Esophagus muscularis mucosa (tissue), 4 donors: ENCODE data around the gene MDH1B. TPM values are rescaled to one million over a fixed set of nuclear protein-coding genes. Genes with fewer than 3 reads are reported as not detected.

Experiments
- DNase-seq: peaks from one replicate; pipeline ENCODE4 v3.0.0-alpha.2; 2017; ENCODE audit errors: extremely low spot score
- H3K27ac ChIP-seq, 4 donors: fragments of 200-600 bp; sonication (generic); replicated peaks in 1 of 4; 1 replicate in 3 of 4; 2 replicates in 1 of 4; pipeline ENCODE4 v1.5.1; 2016 to 2019; ENCODE audit warnings: mild to moderate bottlenecking in 1 of 4
- H3K27me3 ChIP-seq, 4 donors: fragments of 200-600 bp; sonication (generic); one replicate each; pipeline versions ENCODE4 v1.5.1 to v1.6.0; 2016 to 2019
- H3K36me3 ChIP-seq, 4 donors: fragments of 200-600 bp; sonication (generic); one replicate each; pipeline ENCODE4 v1.5.1; 2016 to 2019
- H3K4me1 ChIP-seq, 4 donors: fragments of 200-600 bp; sonication (generic); one replicate each; pipeline ENCODE4 v1.5.1; 2016 to 2019
- H3K4me3 ChIP-seq, 4 donors: fragments of 200-600 bp; sonication (generic); 1 replicate in 2 of 4; 2 replicates in 2 of 4; pipeline ENCODE4 v1.5.1; 2016 to 2019; ENCODE audit warnings: mild to moderate bottlenecking in 4 of 4, moderate library complexity in 1 of 4
- H3K9me3 ChIP-seq, 4 donors: fragments of 200-600 bp; sonication (generic); 1 replicate in 3 of 4; 2 replicates in 1 of 4; pipeline ENCODE4 v1.5.1; 2016 to 2019
- EP300 ChIP-seq: sonication (generic); formaldehyde crosslinking; IDR thresholded peaks from one replicate; pipeline ENCODE4 v1.6.1; 2017; ENCODE audit warnings: antibody characterized with exemption
- POLR2A ChIP-seq: fragments of 450-650 bp; IDR thresholded peaks from one replicate; pipeline ENCODE4 v1.6.1; 2017; ENCODE audit warnings: antibody characterized with exemption, moderate library complexity, mild to moderate bottlenecking, low read depth
- POLR2AphosphoS5 ChIP-seq, 2 donors: sonication (generic); formaldehyde crosslinking; IDR thresholded peaks; one replicate each; pipeline ENCODE4 v1.6.1; 2017; ENCODE audit warnings: antibody characterized with exemption in 2 of 2
- WGBS: methylation state at CpG from one replicate; pipeline ENCODE4 v1.1.5; 2018; 5-methylcytosine and 5-hydroxymethylcytosine counted together
- intact Hi-C: fragments of 100-400 bp; cut with DNase I; formaldehyde crosslinking; loops from one replicate; pipeline ENCODE4 v1.15.1; 2023
- total RNA-seq, 4 donors: library from RNA; depleted of rRNA; stranded (reverse); fragments of >200 nt; gene quantifications; one replicate each; pipeline versions ENCODE4 v1.1.0 to v1.2.1, GENCODE V29; 2016
- TF ChIP-seq, protein P1 (sequence below), 3 experiments: fragments of 200-600 bp in 2 of 3; fragments of 450-650 bp in 1 of 3; sonication (generic) in 2 of 3; IDR thresholded peaks; one replicate each; pipeline ENCODE4 v1.5.1; 2017 to 2019; ENCODE audit warnings: antibody characterized with exemption in 3 of 3, mild to moderate bottlenecking in 2 of 3, moderate library complexity in 1 of 3

MDH1B gene
- total RNA-seq, 4 donors from 2014 or later = 0.19 to 1.2 (median 0.75) TPM

DNA sequence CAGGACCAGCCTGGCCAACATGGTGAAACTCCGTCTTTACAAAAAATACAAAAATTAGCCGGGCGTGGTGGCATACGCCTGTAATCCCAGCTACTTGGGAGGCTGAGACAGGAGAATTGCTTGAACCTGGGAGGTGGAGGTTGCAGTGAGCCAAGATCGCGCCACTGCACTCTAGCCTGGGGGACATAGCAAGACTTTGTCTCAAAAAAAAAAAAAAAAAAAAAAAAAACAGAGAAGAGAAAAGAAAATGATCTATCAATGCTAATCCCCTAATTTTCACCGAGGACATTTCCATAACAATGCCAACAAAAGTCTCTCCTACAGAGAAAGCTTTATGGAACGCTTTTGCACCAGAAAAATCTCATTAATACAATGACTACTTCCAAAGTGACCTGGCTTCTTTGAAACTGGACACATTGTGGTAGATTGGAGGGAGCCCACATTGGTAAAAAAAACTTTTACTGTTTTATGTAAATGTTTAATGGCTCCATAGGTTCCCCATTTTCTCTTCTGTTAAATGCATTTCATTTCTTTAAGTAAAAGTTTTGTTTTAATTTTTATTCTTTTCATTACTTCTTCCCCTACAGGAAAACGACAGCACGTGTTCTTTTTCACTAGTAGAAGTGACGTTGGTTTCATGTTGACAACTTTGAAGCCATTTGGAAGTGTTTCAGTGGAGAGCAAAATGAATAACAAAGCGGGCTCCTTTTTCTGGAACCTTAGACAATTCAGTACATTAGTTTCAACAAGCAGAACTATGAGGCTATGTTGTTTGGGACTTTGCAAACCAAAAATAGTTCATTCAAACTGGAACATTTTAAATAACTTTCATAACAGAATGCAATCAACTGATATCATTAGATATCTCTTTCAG is 1.2 kb upstream of the MDH1B start:
- TF ChIP-seq POLR2A (no peak), EP300 (no peak), POLR2AphosphoS5 (IDR thresholded peaks at IDR 0.05) (no peak)
- TF ChIP-seq, protein P1, sequence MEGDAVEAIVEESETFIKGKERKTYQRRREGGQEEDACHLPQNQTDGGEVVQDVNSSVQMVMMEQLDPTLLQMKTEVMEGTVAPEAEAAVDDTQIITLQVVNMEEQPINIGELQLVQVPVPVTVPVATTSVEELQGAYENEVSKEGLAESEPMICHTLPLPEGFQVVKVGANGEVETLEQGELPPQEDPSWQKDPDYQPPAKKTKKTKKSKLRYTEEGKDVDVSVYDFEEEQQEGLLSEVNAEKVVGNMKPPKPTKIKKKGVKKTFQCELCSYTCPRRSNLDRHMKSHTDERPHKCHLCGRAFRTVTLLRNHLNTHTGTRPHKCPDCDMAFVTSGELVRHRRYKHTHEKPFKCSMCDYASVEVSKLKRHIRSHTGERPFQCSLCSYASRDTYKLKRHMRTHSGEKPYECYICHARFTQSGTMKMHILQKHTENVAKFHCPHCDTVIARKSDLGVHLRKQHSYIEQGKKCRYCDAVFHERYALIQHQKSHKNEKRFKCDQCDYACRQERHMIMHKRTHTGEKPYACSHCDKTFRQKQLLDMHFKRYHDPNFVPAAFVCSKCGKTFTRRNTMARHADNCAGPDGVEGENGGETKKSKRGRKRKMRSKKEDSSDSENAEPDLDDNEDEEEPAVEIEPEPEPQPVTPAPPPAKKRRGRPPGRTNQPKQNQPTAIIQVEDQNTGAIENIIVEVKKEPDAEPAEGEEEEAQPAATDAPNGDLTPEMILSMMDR (IDR thresholded peaks at IDR 0.05) = no peak
- H3K27me3 ChIP-seq = no peaks in the 10 kb centered on the region
- peak overlapping the region; percentile 82 to 89 (median 87) for H3K27ac ChIP-seq

DNA sequence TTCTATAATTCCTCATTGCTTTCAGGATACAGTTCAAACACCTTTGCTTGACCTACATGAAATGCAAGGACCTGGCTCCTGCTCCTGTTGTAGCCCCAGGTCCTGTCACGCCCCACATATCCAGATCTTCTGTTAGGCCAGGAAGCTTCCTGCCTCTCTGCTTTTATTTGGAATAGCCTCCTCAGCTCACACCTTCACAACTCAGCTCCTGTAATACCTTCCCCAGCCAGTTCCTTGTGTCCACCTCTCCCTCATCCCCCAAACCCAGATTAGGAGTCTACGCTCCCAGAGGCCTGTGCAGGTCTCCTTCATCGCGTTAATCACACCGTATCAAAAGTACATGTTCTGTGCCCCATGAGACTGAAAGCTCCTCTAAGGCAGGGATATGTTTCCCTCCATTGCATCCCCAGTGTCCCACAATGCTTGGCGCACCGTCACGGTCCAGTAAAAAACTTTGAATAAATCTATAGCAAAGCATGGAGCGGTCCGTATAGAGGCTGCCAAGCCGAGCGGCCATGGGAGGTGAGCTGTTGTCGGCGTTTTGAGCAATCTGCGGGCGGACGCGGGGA is 371 bp downstream of the MDH1B start:
- H3K9me3 ChIP-seq = no peaks in the 10 kb centered on the region
- no peaks in the 10 kb centered on the region for H3K27me3 ChIP-seq
- WGBS = 16% methylated on average over 11 of the region's 18 CpGs
- peak overlapping the region; percentile 82 to 89 (median 87) for H3K27ac ChIP-seq
- H3K36me3 ChIP-seq = peaks cover 0 to 8% (median 4%) of the 10 kb centered on the region in 4 donors
- no peak for DNase-seq
- no peak for TF ChIP-seq POLR2A
- TF ChIP-seq POLR2AphosphoS5 (IDR thresholded peaks at IDR 0.05) = no peak
- peak overlapping the region; percentile 74 to 85 (median 76) for H3K4me3 ChIP-seq
- intact Hi-C loops = loop anchor here (10.0 kb wide), 1 partner anchor 70 kb away; no protein-coding TSS in a partner anchor
- peaks cover 30 to 43% (median 42%) of the 10 kb centered on the region in 4 donors for H3K4me1 ChIP-seq

More for the DNA sequence above, 1.2 kb upstream of the MDH1B start:
- H3K4me3 ChIP-seq = peak overlapping the region; percentile 74 to 85 (median 76)
- 38% methylated on average over 12 of the region's 12 CpGs for WGBS
- peaks cover 30 to 43% (median 42%) of the 10 kb centered on the region in 4 donors for H3K4me1 ChIP-seq
- peaks cover 10 to 22% (median 13%) of the 10 kb centered on the region in 4 donors for H3K36me3 ChIP-seq
- H3K9me3 ChIP-seq = no peaks in the 10 kb centered on the region
- intact Hi-C loops = loop anchor here (10.0 kb wide), 1 partner anchor 71 kb away; no protein-coding TSS in a partner anchor
- DNase-seq = no peak

DNA sequence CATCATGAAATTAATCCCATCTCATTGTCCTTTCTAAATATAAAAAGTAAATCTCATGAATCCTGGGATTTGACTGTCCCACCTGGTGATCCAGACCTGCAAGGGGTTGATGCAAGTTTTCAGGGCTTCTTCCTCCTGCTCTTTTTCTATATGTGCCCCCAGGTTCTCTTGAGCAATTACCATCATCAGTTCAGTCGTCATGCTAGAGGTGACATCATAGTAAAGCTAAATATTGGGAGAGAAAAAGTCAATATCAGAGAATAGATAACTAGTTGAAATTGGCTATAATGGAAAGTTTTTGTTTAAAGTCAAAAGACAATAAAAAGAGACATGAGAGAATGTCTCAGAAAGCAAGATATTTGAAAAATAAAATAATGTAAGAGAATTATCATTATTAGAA is 8.3 kb downstream of the MDH1B start:
- DNase-seq = no peak
- no peaks in the 10 kb centered on the region for H3K36me3 ChIP-seq
- no peaks in the 10 kb centered on the region for H3K4me1 ChIP-seq
- no peaks in the 10 kb centered on the region for H3K27me3 ChIP-seq
- H3K27ac ChIP-seq = no peak overlapping the region
- TF ChIP-seq, protein P1 (IDR thresholded peaks at IDR 0.05) = no peak
- no peak overlapping the region for H3K4me3 ChIP-seq
- intact Hi-C loops = no loop called here
- WGBS = 61% methylated on average over 1 of the region's 1 CpG
- H3K9me3 ChIP-seq = no peaks in the 10 kb centered on the region

DNA sequence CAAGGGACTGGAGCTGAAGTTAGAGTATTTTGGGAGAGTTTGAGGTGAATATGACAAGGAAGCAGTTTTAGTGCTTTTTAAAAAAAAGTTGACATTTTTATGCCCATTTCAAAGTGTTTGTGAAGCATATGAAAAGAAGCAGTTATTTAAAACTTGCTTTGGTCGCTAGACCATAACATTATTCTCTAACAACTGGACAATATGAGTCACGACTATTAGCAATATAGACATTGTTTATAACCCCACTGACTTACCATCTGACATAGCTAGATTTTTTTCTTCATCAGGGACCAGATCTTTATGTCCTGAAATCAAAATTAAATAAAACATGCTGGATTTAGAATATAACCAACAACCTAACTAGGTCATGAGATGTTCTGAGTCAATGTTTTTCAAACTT is 24.3 kb downstream of the MDH1B start:
- Histone ChIP-seq H3K4me1 (no peaks in the 10 kb centered on the region), H3K27me3 (no peaks in the 10 kb centered on the region), H3K4me3 (no peak overlapping the region), H3K36me3 (no peaks in the 10 kb centered on the region), H3K9me3 (no peaks in the 10 kb centered on the region), H3K27ac (no peak overlapping the region)
- no peak for DNase-seq
- WGBS = 72% methylated on average over 2 of the region's 2 CpGs
- intact Hi-C loops = no loop called here
- TF ChIP-seq, protein P1 (IDR thresholded peaks at IDR 0.05) = no peak
- TF ChIP-seq POLR2A = no peak
- TF ChIP-seq POLR2AphosphoS5 (IDR thresholded peaks at IDR 0.05) = no peak
- TF ChIP-seq EP300 = no peak

- Histone ChIP-seq H3K36me3 (no peaks in the 10 kb centered on the region), H3K4me1 (no peaks in the 10 kb centered on the region), H3K27ac (no peak overlapping the region), H3K9me3 (no peaks in the 10 kb centered on the region), H3K27me3 (no peaks in the 10 kb centered on the region), H3K4me3 (no peak overlapping the region)
- WGBS = 67% methylated on average over 2 of the region's 2 CpGs
- TF ChIP-seq POLR2AphosphoS5 (IDR thresholded peaks at IDR 0.05) (no peak), EP300 (no peak), POLR2A (no peak)
- TF ChIP-seq, protein P1 (IDR thresholded peaks at IDR 0.05) = no peak
- no peak for DNase-seq
- intact Hi-C loops = no loop called here
Observed at GRCh38 chr2:206739271-206739670, 25.9 kb downstream of the MDH1B start.
